Neural progenitor cell (in vitro differentiated cells): ENCODE measurements around the gene NXPE1. TPM values are rescaled to one million over a fixed set of nuclear protein-coding genes. Genes with fewer than 3 reads are reported as not detected.

Experiments used
- DNase-seq: peaks from one replicate; pipeline ENCODE4 v3.0.0-alpha.2; 2016; ENCODE audit warnings: low spot score
- H2AFZ ChIP-seq: fragments of 200-600 bp; sonication (generic); replicated peaks from 2 replicates; pipeline ENCODE4 v1.6.1; 2016; ENCODE audit warnings: antibody characterized with exemption
- H3F3A ChIP-seq: fragments of 200-600 bp; sonication (generic); 2 replicates; pipeline ENCODE4 v1.6.1; 2016; ENCODE audit warnings: antibody characterized with exemption, low read depth
- H3K27ac ChIP-seq: fragments of 200-600 bp; sonication (generic); 2 replicates; pipeline ENCODE4 v1.5.1; 2016; ENCODE audit warnings: mild to moderate bottlenecking
- H3K27me3 ChIP-seq: fragments of 200-600 bp; sonication (generic); 2 replicates; pipeline ENCODE4 v1.6.1; 2016; ENCODE audit warnings: mild to moderate bottlenecking, moderate library complexity
- H3K36me3 ChIP-seq: fragments of 200-600 bp; sonication (generic); 2 replicates; pipeline ENCODE4 v1.5.1; 2016
- H3K4me1 ChIP-seq: fragments of 200-600 bp; sonication (generic); 2 replicates; pipeline ENCODE4 v1.6.1; 2016; ENCODE audit warnings: mixed run types
- H3K4me2 ChIP-seq: fragments of 200-600 bp; sonication (generic); 2 replicates; pipeline ENCODE4 v1.6.1; 2016
- H3K4me3 ChIP-seq: fragments of 200-600 bp; sonication (generic); 2 replicates; pipeline ENCODE4 v1.5.1; 2016
- H3K79me2 ChIP-seq: fragments of 200-600 bp; sonication (generic); 2 replicates; pipeline ENCODE4 v1.6.1; 2016; ENCODE audit warnings: low read depth
- H3K9ac ChIP-seq: fragments of 200-600 bp; sonication (generic); 2 replicates; pipeline ENCODE4 v1.6.1; 2016
- H3K9me3 ChIP-seq: fragments of 200-600 bp; sonication (generic); 2 replicates; pipeline ENCODE4 v1.5.1; 2016; ENCODE audit warnings: low read depth
- H4K20me1 ChIP-seq: fragments of 200-600 bp; sonication (generic); 2 replicates; pipeline ENCODE4 v1.6.1; 2016; ENCODE audit warnings: low read depth
- H3K27ac Mint-ChIP-seq: 3 replicates; pipeline ENCODE4 v1.8.0; 2021; ENCODE audit warnings: mixed read lengths
- H3K27me3 Mint-ChIP-seq: 2 replicates; pipeline ENCODE4 v1.8.0; 2022; ENCODE audit warnings: low read depth, mild to moderate bottlenecking, inconsistent platforms, moderate library complexity, mixed read lengths; ENCODE audit not compliant: insufficient read depth
- H3K36me3 Mint-ChIP-seq: 3 replicates; pipeline ENCODE4 v1.8.0; 2021; ENCODE audit warnings: mixed read lengths
- H3K4me1 Mint-ChIP-seq: 3 replicates; pipeline ENCODE4 v1.8.0; 2021; ENCODE audit warnings: mixed read lengths
- H3K4me3 Mint-ChIP-seq: 3 replicates; pipeline ENCODE4 v1.8.0; 2021; ENCODE audit warnings: mild to moderate bottlenecking, moderate library complexity, mixed read lengths
- H3K9me3 Mint-ChIP-seq: 3 replicates; pipeline ENCODE4 v1.8.0; 2020; ENCODE audit warnings: mixed read lengths
- CTCF ChIP-seq: fragments of 200-600 bp; sonication (generic); IDR thresholded peaks from 2 replicates; pipeline ENCODE4 v1.5.1; 2017; ENCODE audit warnings: antibody characterized with exemption, mild to moderate bottlenecking
- EZH2 ChIP-seq: fragments of 200-600 bp; sonication (generic); IDR thresholded peaks from 2 replicates; pipeline ENCODE4 v1.6.1; 2017; ENCODE audit warnings: antibody characterized with exemption, mild to moderate bottlenecking, moderate library complexity
- EZH2phosphoT487 ChIP-seq: fragments of 200-600 bp; sonication (generic); IDR thresholded peaks from 2 replicates; pipeline ENCODE4 v1.6.1; 2017; ENCODE audit warnings: antibody characterized with exemption
- total RNA-seq: library from RNA; depleted of rRNA; stranded (reverse); fragments of >200 nt; gene quantifications from 2 replicates; pipeline ENCODE4 v1.2.3, GENCODE V29; 2015; ENCODE audit warnings: low replicate concordance

Gene NXPE1
- total RNA-seq, 1 donor from 2014 or later, result not detected

GRCh38 chr11:114563077-114563476 lies 3.4 kb upstream of the NXPE1 start:
- Histone ChIP-seq H3F3A (peaks cover 11% of the 10 kb centered on the region), H3K9ac (no peak overlapping the region), H3K27ac (no peak overlapping the region), H3K36me3 (no peaks in the 10 kb centered on the region), H3K79me2 (no peaks in the 10 kb centered on the region), H3K9me3 (no peaks in the 10 kb centered on the region), H4K20me1 (no peaks in the 10 kb centered on the region), H3K27me3 (no peaks in the 10 kb centered on the region), H3K4me2 (no peak overlapping the region), H3K4me3 (no peak overlapping the region), H3K4me1 (peaks cover 15% of the 10 kb centered on the region), H2AFZ (no peak overlapping the region)
- Mint-ChIP-seq H3K27ac (no peak overlapping the region), H3K36me3 (no peaks in the 10 kb centered on the region), H3K27me3 (peaks cover 2% of the 10 kb centered on the region), H3K4me3 (no peak overlapping the region), H3K4me1 (no peaks in the 10 kb centered on the region), H3K9me3 (no peaks in the 10 kb centered on the region)
- DNase-seq, result no peak
- TF ChIP-seq EZH2phosphoT487 (no peak), EZH2 (no peak), CTCF (no peak)

GRCh38 chr11:114562166-114562916 lies 2.7 kb upstream of the NXPE1 start:
- H4K20me1 ChIP-seq, result no peaks in the 10 kb centered on the region
- Mint-ChIP-seq H3K9me3 (no peaks in the 10 kb centered on the region), H3K27ac (no peak overlapping the region), H3K36me3 (no peaks in the 10 kb centered on the region), H3K27me3 (peaks cover 2% of the 10 kb centered on the region), H3K4me3 (no peak overlapping the region), H3K4me1 (no peaks in the 10 kb centered on the region)
- peaks cover 11% of the 10 kb centered on the region for H3F3A ChIP-seq
- no peak for TF ChIP-seq EZH2
- no peak for TF ChIP-seq EZH2phosphoT487
- H3K4me3 ChIP-seq, result no peak overlapping the region
- no peaks in the 10 kb centered on the region for H3K27me3 ChIP-seq
- H3K9ac ChIP-seq, result no peak overlapping the region
- peaks cover 15% of the 10 kb centered on the region for H3K4me1 ChIP-seq
- H3K27ac ChIP-seq, result no peak overlapping the region
- H3K36me3 ChIP-seq, result no peaks in the 10 kb centered on the region
- H3K4me2 ChIP-seq, result no peak overlapping the region
- no peaks in the 10 kb centered on the region for H3K79me2 ChIP-seq
- no peak for DNase-seq
- no peak overlapping the region for H2AFZ ChIP-seq
- no peaks in the 10 kb centered on the region for H3K9me3 ChIP-seq

- no peaks in the 10 kb centered on the region for H3K9me3 ChIP-seq
- H4K20me1 ChIP-seq, result no peaks in the 10 kb centered on the region
- no peaks in the 10 kb centered on the region for H3F3A ChIP-seq
- Mint-ChIP-seq H3K4me3 (no peak overlapping the region), H3K4me1 (no peaks in the 10 kb centered on the region), H3K27me3 (no peaks in the 10 kb centered on the region), H3K36me3 (no peaks in the 10 kb centered on the region), H3K27ac (no peak overlapping the region), H3K9me3 (no peaks in the 10 kb centered on the region)
- H3K79me2 ChIP-seq, result no peaks in the 10 kb centered on the region
- no peak overlapping the region for H3K9ac ChIP-seq
- no peaks in the 10 kb centered on the region for H3K4me1 ChIP-seq
- no peaks in the 10 kb centered on the region for H3K27me3 ChIP-seq
- no peaks in the 10 kb centered on the region for H3K36me3 ChIP-seq
- H2AFZ ChIP-seq, result no peak overlapping the region
- no peak overlapping the region for H3K4me2 ChIP-seq
- DNase-seq, result peak; percentile 3
- no peak overlapping the region for H3K4me3 ChIP-seq
- no peak for TF ChIP-seq CTCF
- no peak for TF ChIP-seq EZH2phosphoT487
- TF ChIP-seq EZH2, result no peak
- H3K27ac ChIP-seq, result no peak overlapping the region
Measured at GRCh38 chr11:114556135-114556534, 3.5 kb downstream of the NXPE1 start.

DNA sequence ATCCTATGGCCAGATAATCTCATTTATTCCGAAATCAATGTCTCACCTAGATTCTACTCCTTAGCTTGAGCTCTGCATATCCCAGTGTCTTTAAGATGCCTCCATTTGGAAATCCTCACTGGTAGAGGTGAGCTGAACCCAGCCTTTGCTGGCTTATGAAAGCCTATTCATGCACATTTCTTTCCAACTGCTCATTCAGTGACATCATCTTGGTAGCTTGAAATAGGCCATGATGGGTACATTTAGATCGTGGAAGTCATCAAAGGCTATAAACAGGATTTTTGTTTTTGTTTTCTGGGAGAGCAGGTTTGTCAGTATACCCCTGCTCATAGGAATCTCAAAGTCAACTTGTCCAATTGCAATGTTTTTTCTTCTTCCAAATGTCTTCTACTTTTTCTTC lies 6.0 kb downstream of the NXPE1 start:
- Histone ChIP-seq H3K9me3 (no peaks in the 10 kb centered on the region), H3K4me1 (no peaks in the 10 kb centered on the region), H3K27me3 (no peaks in the 10 kb centered on the region), H3K27ac (no peak overlapping the region), H3K4me3 (no peak overlapping the region), H3K9ac (no peak overlapping the region), H3K4me2 (no peak overlapping the region), H2AFZ (no peak overlapping the region), H4K20me1 (no peaks in the 10 kb centered on the region), H3F3A (no peaks in the 10 kb centered on the region), H3K79me2 (no peaks in the 10 kb centered on the region), H3K36me3 (no peaks in the 10 kb centered on the region)
- no peak overlapping the region for H3K27ac Mint-ChIP-seq
- TF ChIP-seq EZH2, result no peak
- no peak for TF ChIP-seq EZH2phosphoT487
- TF ChIP-seq CTCF, result no peak
- no peak overlapping the region for H3K4me3 Mint-ChIP-seq
- H3K9me3 Mint-ChIP-seq, result no peaks in the 10 kb centered on the region
- H3K27me3 Mint-ChIP-seq, result no peaks in the 10 kb centered on the region
- H3K4me1 Mint-ChIP-seq, result no peaks in the 10 kb centered on the region
- DNase-seq, result no peak
- H3K36me3 Mint-ChIP-seq, result no peaks in the 10 kb centered on the region
